Coronary artery (tissue), 2 donors: ENCODE results near the gene ITM2C.
A peak's percentile ranks its signal among the peaks of the same experiment; 100 is the strongest.

Experiments
- DNase-seq: peaks from one replicate; pipeline ENCODE4 v3.0.0-alpha.2; 2017; ENCODE audit warnings: low spot score
- H3K27ac ChIP-seq, 2 donors: fragments of 200-600 bp; sonication (generic); one replicate each; pipeline ENCODE4 v1.5.1; 2016 to 2019
- H3K4me3 ChIP-seq: fragments of 200-600 bp; sonication (generic); 2 replicates; pipeline ENCODE4 v1.5.1; 2016; ENCODE audit warnings: mild to moderate bottlenecking, moderate library complexity
- CTCF ChIP-seq: fragments of 200-600 bp; sonication (generic); IDR thresholded peaks from one replicate; pipeline ENCODE4 v1.5.1; 2019; ENCODE audit warnings: antibody characterized with exemption

Gene ITM2C

GRCh38 chr2:230893841-230894781 lies 29.4 kb downstream of the ITM2C start:
- H3K4me3 ChIP-seq, result no peak overlapping the region
- H3K27ac ChIP-seq, result no peak overlapping the region
- no peak for TF ChIP-seq CTCF
- peak; percentile 60 for DNase-seq

- no peak overlapping the region for H3K27ac ChIP-seq
- DNase-seq, result peak; percentile 55
- H3K4me3 ChIP-seq, result no peak overlapping the region
- TF ChIP-seq CTCF, result no peak
Observed at GRCh38 chr2:230895536-230896345, 31.0 kb downstream of the ITM2C start.

- H3K27ac ChIP-seq, result no peak overlapping the region
- H3K4me3 ChIP-seq, result no peak overlapping the region
- TF ChIP-seq CTCF, result no peak
- no peak for DNase-seq
Observed at GRCh38 chr2:230896346-230897115, 31.8 kb downstream of the ITM2C start.

GRCh38 chr2:230898016-230898712 lies 33.4 kb downstream of the ITM2C start:
- no peak overlapping the region for H3K27ac ChIP-seq
- no peak overlapping the region for H3K4me3 ChIP-seq
- no peak for TF ChIP-seq CTCF
- peak; percentile 54 for DNase-seq

- no peak for TF ChIP-seq CTCF
- Histone ChIP-seq H3K4me3 (no peak overlapping the region), H3K27ac (no peak overlapping the region)
- no peak for DNase-seq
Observed at GRCh38 chr2:230898713-230899091, 34.0 kb downstream of the ITM2C start.

GRCh38 chr2:230899287-230899686 lies 34.5 kb downstream of the ITM2C start:
- DNase-seq, result peak; percentile 57
- no peak for TF ChIP-seq CTCF
- H3K4me3 ChIP-seq, result no peak overlapping the region
- no peak overlapping the region for H3K27ac ChIP-seq
